IMR-90 (cell line): ENCODE results near the gene KCTD5. TPM values are rescaled to one million over a fixed set of nuclear protein-coding genes. Genes with fewer than 3 reads are reported as not detected.

Experiments used
- ATAC-seq: fragments of 200-7000 bp; cut with Tn5 transposase; 2 replicates; pipeline ENCODE4 v1.9.1; 2020; ENCODE audit warnings: low read depth, mild to moderate bottlenecking, moderate library complexity
- BruUV-seq: library from RNA; stranded (reverse); fragments of 400-500 nt; replicated peaks from 2 replicates; lab custom pipeline; 2021; lab: Mats Ljungman, UMichigan
- CTCF ChIA-PET: fragments of 300-600 bp; formaldehyde crosslinking; extraction: SDS; loops from one replicate; lab custom pipeline; 2021; ENCODE audit warnings: antibody characterized with exemption; lab: Yijun Ruan, JAX
- POLR2A ChIA-PET: fragments of 300-600 bp; sonication (Branson Sonifier 250); formaldehyde crosslinking; loops from one replicate; lab custom pipeline; 2022; ENCODE audit warnings: antibody characterized with exemption; ENCODE audit not compliant: unreplicated experiment; lab: Charles Lee
- DNase-seq: peaks from one replicate; pipeline ENCODE4 v3.0.0; 2013
- H2AFZ ChIP-seq: replicated peaks from 2 replicates; pipeline ENCODE3; 2013; ENCODE audit warnings: low read length, mild to moderate bottlenecking; ENCODE audit not compliant: poor library complexity
- H2AK5ac ChIP-seq: 2 replicates; pipeline ENCODE4 v1.6.1; 2013; ENCODE audit warnings: low read depth, low read length, inconsistent platforms
- H2AK9ac ChIP-seq: replicated peaks from 2 replicates; pipeline ENCODE3; 2013; ENCODE audit warnings: mild to moderate bottlenecking, low read depth, low read length, moderate library complexity; ENCODE audit not compliant: poor library complexity
- H2BK120ac ChIP-seq: 2 replicates; pipeline ENCODE4 v1.6.1; 2013; ENCODE audit warnings: low read depth, low read length, inconsistent platforms
- H2BK15ac ChIP-seq: 3 replicates; pipeline ENCODE4 v1.6.1; 2013; ENCODE audit warnings: low read depth, low read length, inconsistent platforms
- H2BK20ac ChIP-seq: 2 replicates; pipeline ENCODE4 v1.6.1; 2013; ENCODE audit warnings: low read depth, mild to moderate bottlenecking, inconsistent platforms, low read length, moderate library complexity
- H2BK5ac ChIP-seq: 2 replicates; pipeline ENCODE4 v1.6.1; 2013; ENCODE audit warnings: mild to moderate bottlenecking, low read depth, low read length, inconsistent platforms; ENCODE audit not compliant: poor library complexity, severe bottlenecking
- H3K14ac ChIP-seq: replicated peaks from 2 replicates; pipeline ENCODE4 v1.6.1; 2013; ENCODE audit warnings: low read depth, low read length, inconsistent platforms
- H3K18ac ChIP-seq: 2 replicates; pipeline ENCODE4 v1.6.1; 2013; ENCODE audit warnings: low read depth, low read length, control low read depth
- H3K23ac ChIP-seq: 2 replicates; pipeline ENCODE4 v1.6.1; 2013; ENCODE audit warnings: low read depth, low read length, inconsistent platforms
- H3K27ac ChIP-seq: 2 replicates; pipeline ENCODE4 v1.5.1; 2013; ENCODE audit warnings: mild to moderate bottlenecking, control low read depth, low read length; ENCODE audit not compliant: insufficient read depth
- H3K27me3 ChIP-seq: 2 replicates; pipeline ENCODE4 v1.6.1; 2013; ENCODE audit warnings: low read length; ENCODE audit not compliant: control insufficient read depth, insufficient read depth
- H3K36me3 ChIP-seq: 2 replicates; pipeline ENCODE4 v1.6.1; 2013; ENCODE audit warnings: low read length, mixed read lengths; ENCODE audit not compliant: control insufficient read depth, insufficient read depth
- H3K4ac ChIP-seq: 2 replicates; pipeline ENCODE4 v1.6.1; 2013; ENCODE audit warnings: low read depth, low read length, inconsistent platforms
- H3K4me1 ChIP-seq: 2 replicates; pipeline ENCODE4 v1.6.1; 2013; ENCODE audit warnings: low read length, mixed read lengths; ENCODE audit not compliant: control insufficient read depth, insufficient read depth
- H3K4me2 ChIP-seq: 2 replicates; pipeline ENCODE4 v1.6.1; 2013; ENCODE audit warnings: low read depth, mild to moderate bottlenecking, control low read depth, low read length, moderate library complexity
- H3K4me3 ChIP-seq: 2 replicates; pipeline ENCODE4 v1.5.1; 2013; ENCODE audit warnings: low read depth, mild to moderate bottlenecking, control low read depth, low read length, moderate library complexity; ENCODE audit not compliant: insufficient read depth
- H3K56ac ChIP-seq: 2 replicates; pipeline ENCODE4 v1.6.1; 2013; ENCODE audit warnings: low read length, inconsistent platforms; ENCODE audit not compliant: insufficient read depth; ENCODE audit errors: extremely low read depth
- H3K79me1 ChIP-seq, 2 experiments: 2 replicates each; pipeline ENCODE4 v1.6.1; 2013; ENCODE audit warnings: low read length in 2 of 2, inconsistent platforms in 1 of 2, low read depth in 1 of 2
- H3K9ac ChIP-seq: 2 replicates; pipeline ENCODE4 v1.6.1; 2013; ENCODE audit warnings: low read depth, low read length, control low read depth
- H3K9me1 ChIP-seq: 2 replicates; pipeline ENCODE4 v1.6.1; 2013; ENCODE audit warnings: low read length, inconsistent platforms; ENCODE audit not compliant: insufficient read depth
- H3K9me3 ChIP-seq: 2 replicates; pipeline ENCODE4 v1.6.1; 2013; ENCODE audit warnings: low read length; ENCODE audit not compliant: control insufficient read depth, insufficient read depth
- H4K20me1 ChIP-seq: 2 replicates; pipeline ENCODE4 v1.6.1; 2013; ENCODE audit warnings: low read length, inconsistent platforms; ENCODE audit not compliant: insufficient read depth
- H4K5ac ChIP-seq: 2 replicates; pipeline ENCODE4 v1.6.1; 2013; ENCODE audit warnings: mild to moderate bottlenecking, low read depth, low read length, control low read depth
- H4K8ac ChIP-seq, 2 experiments: 2 replicates each; pipeline ENCODE4 v1.6.1; 2013; ENCODE audit warnings: low read depth in 2 of 2, low read length in 2 of 2, control low read depth in 1 of 2, inconsistent platforms in 1 of 2
- H4K91ac ChIP-seq: 2 replicates; pipeline ENCODE4 v1.6.1; 2013; ENCODE audit warnings: low read depth, low read length, inconsistent platforms; ENCODE audit not compliant: insufficient read depth
- CEBPB ChIP-seq: IDR thresholded peaks from 2 replicates; pipeline ENCODE4 v1.6.1; 2012; ENCODE audit warnings: low read depth, low read length, improper control_type of control experiment
- SMC3 ChIP-seq: fragments of 150-350 bp; IDR thresholded peaks from 2 replicates; pipeline ENCODE4 v1.6.1; 2016; ENCODE audit warnings: low read depth, mild to moderate bottlenecking, antibody characterized with exemption, low read length, moderate library complexity
- WGBS, 2 experiments: methylation state at CpG; one replicate each; pipeline versions ENCODE4 v1.1.5 to v1.1.7; 2013; ENCODE audit warnings: missing lambda C conversion rate in 2 of 2; ENCODE audit not compliant: insufficient read length in 1 of 2; ENCODE audit errors: extremely low coverage in 2 of 2; 5-methylcytosine and 5-hydroxymethylcytosine counted together
- dilution Hi-C: fragments of 300-500 bp; cut with HindIII; formaldehyde crosslinking; loops from one replicate; pipeline ENCODE4 v1.14.3; 2018; ENCODE audit warnings: low sequenced_read_pairs; ENCODE audit not compliant: unreplicated experiment
- in situ Hi-C: fragments of 300-500 bp; cut with MboI; formaldehyde crosslinking; loops from 3 replicates; pipeline ENCODE4 v1.14.3; 2019; ENCODE audit warnings: low sequenced_read_pairs, inconsistent platforms, mixed read lengths
- intact Hi-C: fragments of 100-400 bp; cut with micrococcal nuclease; formaldehyde crosslinking; loops from 2 replicates; pipeline ENCODE4 v1.10.0; 2022
- polyA plus RNA-seq, 3 experiments: library from polyadenylated mRNA; depleted of rRNA; stranded (reverse); fragments of >200 nt; gene quantifications; 2 replicates each; pipeline ENCODE4 v1.2.3, GENCODE V29; 2012; ENCODE audit warnings: low replicate concordance in 1 of 3
- total RNA-seq: library from RNA; depleted of rRNA; stranded (reverse); fragments of >200 nt; gene quantifications from 2 replicates; pipeline ENCODE4 v1.2.3, GENCODE V29; 2012

Gene KCTD5
- total and polyA plus RNA-seq, 2 of the 4 experiments (the other 2 are of a cell fraction): 17.2 to 56.2 TPM

DNA sequence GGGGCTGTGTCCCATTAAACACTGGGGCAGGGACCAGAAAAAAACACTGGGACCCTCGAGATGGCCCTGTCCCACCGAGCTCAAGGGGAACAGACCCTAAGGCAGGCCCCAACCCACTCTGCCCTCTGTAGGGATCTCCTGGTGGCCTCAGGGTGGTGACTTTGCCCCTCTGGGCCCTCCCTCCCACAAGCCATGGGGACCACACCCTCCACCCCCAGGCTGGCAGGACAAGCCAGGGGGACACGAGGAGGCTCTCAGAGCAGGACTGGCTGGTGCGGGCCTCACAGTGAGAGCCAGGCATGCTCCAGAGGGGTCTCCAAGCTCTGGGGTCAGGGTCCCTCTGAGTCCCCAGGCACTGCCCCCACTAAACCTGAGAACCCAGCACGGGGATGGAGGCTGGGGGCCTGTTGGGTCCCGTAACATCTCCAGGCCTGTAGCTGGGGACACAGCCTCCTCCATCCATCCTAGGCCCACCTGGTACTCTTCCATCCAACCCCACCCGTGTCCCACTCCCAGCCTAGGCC, 55.6 kb downstream of the KCTD5 start:
- intact Hi-C loops: no loop called here

More for the DNA sequence above, 55.6 kb downstream of the KCTD5 start:
- Histone ChIP-seq H3K79me1 (no peaks in the 10 kb centered on the region), H4K91ac (no peak overlapping the region), H3K4me2 (no peak overlapping the region), H3K4ac (no peak overlapping the region), H3K36me3 (no peaks in the 10 kb centered on the region), H2BK120ac (no peak overlapping the region), H3K9ac (no peak overlapping the region), H3K4me3 (no peak overlapping the region), H3K9me3 (no peaks in the 10 kb centered on the region), H2AK5ac (no peak overlapping the region), H3K18ac (no peak overlapping the region), H3K27ac (no peak overlapping the region), H3K27me3 (no peaks in the 10 kb centered on the region; the same call in 1 of the 2 replicates), H3K23ac (no peak overlapping the region), H2AK9ac (no peak overlapping the region), H3K56ac (no peak overlapping the region), H3K4me1 (no peaks in the 10 kb centered on the region), H2BK20ac (no peak overlapping the region), H4K20me1 (no peaks in the 10 kb centered on the region), H3K9me1 (no peaks in the 10 kb centered on the region), H4K5ac (no peak overlapping the region), H2BK5ac (no peak overlapping the region), H2BK15ac (no peak overlapping the region), H2AFZ (no peak overlapping the region), H4K8ac (no peak overlapping the region), H3K14ac (no peak overlapping the region)
- ChIA-PET CTCF (no interaction called here), POLR2A (no interaction called here)
- DNase-seq (no peak), ATAC-seq (no peak)
- dilution Hi-C loops (no loop called here), in situ Hi-C loops (no loop called here)
- WGBS, 2 experiments: 50% methylated on average over 1 of the region's 7 CpGs; no CpG with 5 or more reads in 1 of the 2 experiments
- BruUV-seq: no TSS peak
- TF ChIP-seq SMC3: no peak
- no peak for TF ChIP-seq CEBPB
